GM18951 (cell line): ENCODE data around the gene TBC1D10A.

Source experiments
- POLR2A ChIP-seq: IDR thresholded peaks from 4 replicates; pipeline ENCODE4 v1.6.1; 2011; ENCODE audit warnings: mild to moderate bottlenecking; ENCODE audit not compliant: insufficient read length, insufficient read depth; ENCODE audit errors: extremely low read depth
- in situ Hi-C: fragments of 300-500 bp; cut with MboI; formaldehyde crosslinking; loops from one replicate; pipeline ENCODE4 v1.12.0; 2022; ENCODE audit warnings: low sequenced_read_pairs, mixed read lengths, inconsistent platforms; ENCODE audit not compliant: unreplicated experiment

TBC1D10A gene

DNA sequence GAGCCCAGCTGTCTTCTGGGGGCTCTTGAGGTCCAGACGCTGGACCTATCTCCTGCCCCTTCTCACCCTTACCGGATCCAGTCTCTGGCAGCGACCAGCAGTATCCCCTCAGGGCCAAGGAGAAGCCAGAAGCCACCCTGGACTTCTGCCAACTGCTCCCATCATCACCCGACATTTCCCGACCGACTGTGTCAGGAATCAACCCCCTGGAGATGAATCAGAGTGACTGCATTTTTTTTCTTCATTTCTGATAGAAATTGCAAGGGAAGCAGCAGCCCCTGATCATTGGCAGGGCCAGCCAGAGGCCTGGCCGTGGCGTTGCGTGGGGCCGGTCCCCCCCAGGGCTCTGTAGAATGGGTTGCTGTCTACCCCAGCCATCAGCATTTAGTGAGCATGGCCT lies 75.0 kb downstream of the TBC1D10A start:
- no peak for TF ChIP-seq POLR2A
- in situ Hi-C loops: no loop called here

DNA sequence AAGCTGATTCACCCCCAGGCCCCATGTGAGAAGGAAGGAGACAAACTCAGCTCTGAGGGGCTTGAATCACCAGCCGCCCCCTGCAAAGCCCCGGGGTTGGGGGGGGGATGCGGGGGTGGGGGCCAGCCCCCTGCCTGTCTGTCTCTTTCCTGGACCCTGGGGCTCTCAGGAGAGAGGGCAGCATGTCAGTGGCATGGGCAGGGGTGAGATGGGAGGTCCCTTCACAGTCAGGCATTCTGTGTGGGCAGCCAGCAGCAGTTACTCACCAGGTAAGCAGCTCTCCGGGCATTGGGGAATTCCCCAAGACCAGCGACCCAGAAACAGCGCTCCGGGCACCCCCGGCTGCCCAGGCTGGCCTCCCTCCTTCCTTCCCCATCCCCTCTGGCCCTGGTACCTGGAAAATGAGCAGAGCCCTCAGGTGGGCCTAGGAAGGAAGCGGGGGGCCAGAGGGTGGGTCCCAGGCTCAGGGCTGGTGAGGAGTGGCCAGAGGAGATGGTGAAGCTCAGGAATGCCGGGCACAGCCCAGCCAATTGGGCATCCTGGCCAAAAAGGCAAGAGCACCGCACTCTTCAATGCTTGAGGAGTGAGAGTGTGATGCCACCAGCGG lies 76.0 kb downstream of the TBC1D10A start:
- TF ChIP-seq POLR2A: no peak
- in situ Hi-C loops: no loop called here

GRCh38 chr22:30250039-30250565 lies 76.6 kb downstream of the TBC1D10A start:
- in situ Hi-C loops: no loop called here
- no peak for TF ChIP-seq POLR2A

GRCh38 chr22:30249049-30250038 lies 77.4 kb downstream of the TBC1D10A start:
- in situ Hi-C loops: loop anchor here (25.0 kb wide), 1 partner anchor 137 kb away; no protein-coding TSS in a partner anchor
- TF ChIP-seq POLR2A: no peak

DNA sequence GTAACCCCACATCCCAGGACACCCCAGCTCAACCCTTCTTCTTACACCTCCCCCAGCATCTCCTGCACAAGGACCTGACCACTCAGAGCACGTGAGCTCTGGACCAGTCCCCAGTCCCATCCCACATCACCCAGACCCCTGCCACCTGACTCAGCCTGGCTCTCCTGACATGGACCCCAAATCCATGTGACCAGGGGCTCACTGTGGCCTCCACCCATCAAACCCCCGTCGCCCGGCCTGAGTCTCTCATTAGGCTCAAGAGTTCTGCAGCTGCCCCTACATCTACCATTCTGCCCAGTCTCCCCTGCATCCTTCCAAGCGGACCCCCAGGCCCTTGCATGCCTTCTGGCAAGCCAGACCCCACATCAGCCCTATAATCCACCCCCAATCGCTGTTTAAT lies 78.3 kb downstream of the TBC1D10A start:
- in situ Hi-C loops: loop anchor here (25.0 kb wide), 1 partner anchor 136 kb away; no protein-coding TSS in a partner anchor
- no peak for TF ChIP-seq POLR2A

DNA sequence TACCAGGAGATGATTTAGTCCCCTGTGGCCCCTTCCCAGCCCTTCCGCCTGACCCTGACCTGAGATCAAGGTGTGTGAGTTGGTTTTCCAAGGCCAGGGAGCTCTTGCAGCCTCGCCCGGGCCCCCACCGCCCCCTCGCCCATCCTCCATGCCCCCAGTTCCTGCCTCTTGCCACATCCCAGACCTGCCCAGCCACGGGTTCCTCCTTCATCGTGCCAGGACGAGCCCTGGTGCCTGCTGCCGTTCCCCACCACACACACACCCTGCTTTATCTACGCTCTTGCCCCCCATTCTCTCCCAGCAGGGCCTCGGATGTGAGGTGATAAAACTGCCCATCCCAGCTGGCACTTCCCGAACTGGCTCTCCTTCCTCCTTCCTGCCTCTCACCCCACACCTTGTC lies 78.8 kb downstream of the TBC1D10A start:
- TF ChIP-seq POLR2A: no peak
- in situ Hi-C loops: loop anchor here (25.0 kb wide), 1 partner anchor 136 kb away; no protein-coding TSS in a partner anchor

- no peak for TF ChIP-seq POLR2A
- in situ Hi-C loops: loop anchor here (25.0 kb wide), 1 partner anchor 135 kb away; no protein-coding TSS in a partner anchor
Observed at GRCh38 chr22:30247561-30247960, 79.2 kb downstream of the TBC1D10A start.

GRCh38 chr22:30246814-30247376 lies 79.8 kb downstream of the TBC1D10A start:
- in situ Hi-C loops: loop anchor here (25.0 kb wide), 1 partner anchor 135 kb away; no protein-coding TSS in a partner anchor
- TF ChIP-seq POLR2A: no peak

GRCh38 chr22:30245985-30246813 lies 80.5 kb downstream of the TBC1D10A start, which contains the start of gene LIF:
Gene LIF (minus strand): TSS chr22:30246759. CDS start chr22:30246695, 64 bp downstream.
- in situ Hi-C loops: loop anchor here (25.0 kb wide), 1 partner anchor 134 kb away; no protein-coding TSS in a partner anchor
- peak; percentile 18 for TF ChIP-seq POLR2A

GRCh38 chr22:30245181-30245984 lies 81.4 kb downstream of the TBC1D10A start:
- in situ Hi-C loops: loop anchor here (25.0 kb wide), 1 partner anchor 133 kb away; no protein-coding TSS in a partner anchor
- no peak for TF ChIP-seq POLR2A

DNA sequence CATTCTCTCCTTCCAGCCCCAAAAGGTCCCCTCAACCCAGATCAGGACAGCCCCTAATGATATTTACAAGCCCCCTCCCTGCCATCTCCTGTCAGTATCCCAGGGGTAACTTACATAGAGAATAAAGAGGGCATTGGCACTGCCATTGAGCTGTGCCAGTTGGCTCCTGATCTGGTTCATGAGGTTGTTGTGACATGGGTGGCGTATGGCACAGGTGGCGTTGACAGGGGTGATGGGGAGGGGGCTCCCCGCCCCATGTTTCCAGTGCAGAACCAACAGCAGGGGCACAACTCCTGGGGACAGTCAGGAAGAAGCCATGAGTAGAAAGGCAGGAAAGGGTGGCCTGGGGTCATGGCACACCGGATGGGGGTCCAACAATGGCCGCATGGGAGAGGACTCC lies 82.1 kb downstream of the TBC1D10A start:
- TF ChIP-seq POLR2A: no peak
- in situ Hi-C loops: loop anchor here (25.0 kb wide), 1 partner anchor 132 kb away; no protein-coding TSS in a partner anchor
